ENCODE measurements around the gene CCNQ.

- no peak for TF ChIP-seq CHD1 (IDR thresholded peaks at IDR 0.05; ENCODE audit: low read depth, low read length)
- TF ChIP-seq CTCF (IDR thresholded peaks at IDR 0.05; ENCODE audit: control extremely low read depth in 1 of 3, insufficient read depth in 1 of 3, low read depth in 1 of 3, low read length in 3 of 3): no peak
- no peak for TF ChIP-seq SP1 (IDR thresholded peaks at IDR 0.05; ENCODE audit: low read depth, low read length)
- no peak for TF ChIP-seq SP4 (IDR thresholded peaks at IDR 0.05; ENCODE audit: low read length)
- TF ChIP-seq POLR2AphosphoS5 (IDR thresholded peaks at IDR 0.05; ENCODE audit: low read depth, low read length): no peak
- TF ChIP-seq EZH2 (IDR thresholded peaks at IDR 0.05; ENCODE audit: low read depth, low read length, severe bottlenecking): no peak
- no peak for TF ChIP-seq GTF2F1 (IDR thresholded peaks at IDR 0.05; ENCODE audit: borderline replicate concordance, low read depth, low read length)
- no peak for TF ChIP-seq ATF3 (IDR thresholded peaks at IDR 0.05; ENCODE audit: insufficient read depth, low read depth, low read length)
- no peak for TF ChIP-seq CEBPB (IDR thresholded peaks at IDR 0.05; ENCODE audit: low read depth, low read length)
- TF ChIP-seq SUZ12 (IDR thresholded peaks at IDR 0.05; ENCODE audit: low read length): no peak
Measured at GRCh38 chrX:153632595-153632946, 33.6 kb upstream of the CCNQ start.

Data from H1 (cell line).